Activated T-cell treated with anti-CD3 and anti-CD28 coated beads for 48 hours (primary cell): ENCODE data around the gene AKAP13.
"Not testable (repeated sequence)": the region's sequence is repeated elsewhere in the genome, so short reads cannot be mapped to it uniquely, and the experiment has no call there.

Experiments
- DNase-seq: peaks from one replicate; pipeline ENCODE4 v3.0.0-alpha.2; 2020; ENCODE audit warnings: low read depth

Gene AKAP13

DNA sequence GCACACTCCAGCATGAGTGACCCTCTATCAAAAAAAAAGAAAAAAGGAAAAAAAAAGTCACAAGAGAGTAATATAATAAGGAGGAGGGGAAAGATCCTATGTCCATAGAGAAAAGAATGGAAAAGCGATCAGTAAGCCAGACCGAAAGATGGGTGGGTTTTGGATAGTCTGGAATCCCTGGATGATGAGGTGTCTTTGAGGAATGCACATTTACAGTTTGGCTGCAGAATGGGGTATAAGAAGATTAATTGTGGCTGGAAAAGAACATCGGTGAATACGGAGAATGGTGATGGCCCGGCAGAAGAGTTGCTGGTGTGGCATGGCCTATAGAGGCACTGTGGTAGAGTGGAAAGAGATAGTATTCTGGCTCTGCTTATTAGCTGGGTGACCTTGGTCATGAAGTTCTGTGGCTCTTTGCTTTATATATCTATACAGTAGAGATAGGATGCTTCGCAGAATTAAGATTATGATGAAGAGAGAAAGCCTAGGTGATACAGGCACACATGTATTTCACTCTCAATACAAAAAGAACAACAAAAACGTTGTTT is 187.9 kb downstream of the AKAP13 start:
- DNase-seq = no peak

- DNase-seq = no peak
Observed at GRCh38 chr15:85570336-85570735, 189.9 kb downstream of the AKAP13 start.

DNA sequence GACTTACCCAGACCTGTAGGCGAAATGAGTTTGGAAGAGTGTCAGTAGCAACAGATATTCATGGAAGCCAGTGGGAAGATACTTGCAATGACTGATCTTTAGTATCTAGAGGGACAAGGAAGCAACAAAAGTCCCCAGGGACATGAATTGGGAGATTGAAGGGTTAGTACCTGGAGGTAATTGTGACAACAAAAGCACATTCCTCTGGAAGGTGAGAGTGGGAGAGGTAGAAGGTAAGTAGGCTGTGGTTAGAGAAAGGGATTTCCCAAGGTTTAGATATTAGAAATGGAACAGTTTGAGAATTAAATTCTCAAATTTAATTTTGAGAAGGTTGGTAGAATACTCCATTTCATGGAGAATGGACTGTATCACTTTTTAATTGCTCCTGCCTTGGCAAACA is 191.4 kb downstream of the AKAP13 start:
- no peak for DNase-seq

- DNase-seq = no peak
Observed at GRCh38 chr15:85576392-85576791, 196.0 kb downstream of the AKAP13 start.

DNA sequence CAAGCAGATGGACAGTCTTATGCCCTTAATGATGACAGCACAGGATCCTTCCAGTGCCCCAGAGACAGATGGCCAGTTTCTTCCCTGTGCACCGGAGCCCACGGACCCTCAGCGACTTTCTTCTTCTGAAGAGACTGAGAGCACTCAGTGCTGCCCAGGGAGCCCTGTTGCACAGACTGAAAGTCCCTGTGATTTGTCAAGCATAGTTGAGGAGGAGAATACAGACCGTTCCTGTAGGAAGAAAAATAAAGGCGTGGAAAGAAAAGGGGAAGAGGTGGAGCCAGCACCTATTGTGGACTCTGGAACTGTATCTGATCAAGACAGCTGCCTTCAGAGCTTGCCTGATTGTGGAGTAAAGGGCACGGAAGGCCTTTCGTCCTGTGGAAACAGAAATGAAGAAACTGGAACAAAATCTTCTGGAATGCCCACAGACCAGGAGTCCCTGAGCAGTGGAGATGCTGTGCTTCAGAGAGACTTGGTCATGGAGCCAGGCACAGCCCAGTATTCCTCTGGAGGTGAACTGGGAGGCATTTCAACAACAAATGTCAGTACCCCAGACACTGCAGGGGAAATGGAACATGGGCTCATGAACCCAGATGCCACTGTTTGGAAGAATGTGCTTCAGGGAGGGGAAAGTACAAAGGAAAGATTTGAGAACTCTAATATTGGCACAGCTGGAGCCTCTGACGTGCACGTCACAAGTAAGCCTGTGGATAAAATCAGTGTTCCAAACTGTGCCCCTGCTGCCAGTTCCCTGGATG is 198.7 kb downstream of the AKAP13 start:
- no peak for DNase-seq

DNA sequence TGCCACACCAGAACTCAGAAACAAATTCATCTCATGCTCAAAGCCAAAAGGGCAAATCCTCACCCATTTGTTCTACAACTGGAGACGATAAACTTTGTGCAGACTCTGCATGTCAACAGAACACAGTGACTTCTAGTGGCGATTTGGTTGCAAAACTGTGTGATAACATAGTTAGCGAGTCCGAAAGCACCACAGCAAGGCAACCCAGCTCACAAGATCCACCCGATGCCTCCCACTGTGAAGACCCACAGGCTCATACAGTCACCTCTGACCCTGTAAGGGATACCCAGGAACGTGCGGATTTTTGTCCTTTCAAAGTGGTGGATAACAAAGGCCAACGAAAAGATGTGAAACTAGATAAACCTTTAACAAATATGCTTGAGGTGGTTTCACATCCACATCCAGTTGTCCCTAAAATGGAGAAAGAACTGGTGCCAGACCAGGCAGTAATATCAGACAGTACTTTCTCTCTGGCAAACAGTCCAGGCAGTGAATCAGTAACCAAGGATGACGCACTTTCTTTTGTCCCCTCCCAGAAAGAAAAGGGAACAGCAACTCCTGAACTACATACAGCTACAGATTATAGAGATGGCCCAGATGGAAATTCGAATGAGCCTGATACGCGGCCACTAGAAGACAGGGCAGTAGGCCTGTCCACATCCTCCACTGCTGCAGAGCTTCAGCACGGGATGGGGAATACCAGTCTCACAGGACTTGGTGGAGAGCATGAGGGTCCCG is 199.7 kb downstream of the AKAP13 start:
- no peak for DNase-seq

- peak; percentile 44 for DNase-seq
Observed at GRCh38 chr15:85580879-85581278, 200.5 kb downstream of the AKAP13 start.

- no peak for DNase-seq
Observed at GRCh38 chr15:85581495-85581894, 201.1 kb downstream of the AKAP13 start.

DNA sequence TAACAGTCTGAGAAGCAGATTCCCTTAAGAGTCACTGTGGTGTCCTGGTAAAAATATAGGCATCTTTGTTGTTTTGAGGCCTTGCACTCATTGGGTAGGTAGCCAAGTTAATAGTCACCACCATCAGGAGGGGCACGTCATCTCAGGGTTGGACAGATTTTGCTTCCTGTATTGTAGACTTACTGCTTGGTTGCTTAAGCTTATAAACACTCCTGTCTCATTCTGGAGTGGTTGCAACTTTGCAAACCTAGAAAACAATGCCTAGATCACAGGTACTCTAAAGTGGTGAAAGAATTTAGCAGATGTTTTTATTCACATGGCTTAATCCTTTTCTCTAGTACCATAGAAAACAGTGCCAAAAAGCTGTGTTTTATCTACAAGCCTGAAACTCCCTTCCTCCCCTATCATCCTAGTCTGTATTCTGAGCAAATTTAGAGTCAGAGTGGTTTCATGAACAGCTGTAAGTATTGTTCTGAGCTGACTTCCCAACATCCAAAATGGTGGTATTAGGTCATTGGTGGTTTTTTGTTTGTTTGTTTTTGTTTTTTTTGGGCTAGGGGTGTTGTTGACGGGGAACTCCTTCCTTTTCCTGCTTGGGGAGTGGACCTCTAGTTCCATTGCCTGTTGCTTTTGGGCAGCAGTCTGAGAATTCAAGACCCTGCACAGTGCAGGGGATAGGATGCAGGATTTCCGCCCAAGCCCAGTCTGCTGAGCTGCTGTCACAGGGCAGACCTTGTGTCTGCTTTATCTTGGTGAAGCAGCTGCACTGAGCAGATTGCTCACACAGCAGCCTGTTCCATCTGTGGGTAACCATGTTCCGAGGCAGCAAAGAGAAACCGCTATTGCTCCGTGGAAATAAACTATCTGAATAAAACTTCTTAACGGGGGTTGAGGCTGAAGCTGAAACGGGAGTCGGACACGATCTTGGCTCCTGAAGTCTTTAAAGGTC is 202.0 kb downstream of the AKAP13 start:
- DNase-seq = peak; percentile 44

DNA sequence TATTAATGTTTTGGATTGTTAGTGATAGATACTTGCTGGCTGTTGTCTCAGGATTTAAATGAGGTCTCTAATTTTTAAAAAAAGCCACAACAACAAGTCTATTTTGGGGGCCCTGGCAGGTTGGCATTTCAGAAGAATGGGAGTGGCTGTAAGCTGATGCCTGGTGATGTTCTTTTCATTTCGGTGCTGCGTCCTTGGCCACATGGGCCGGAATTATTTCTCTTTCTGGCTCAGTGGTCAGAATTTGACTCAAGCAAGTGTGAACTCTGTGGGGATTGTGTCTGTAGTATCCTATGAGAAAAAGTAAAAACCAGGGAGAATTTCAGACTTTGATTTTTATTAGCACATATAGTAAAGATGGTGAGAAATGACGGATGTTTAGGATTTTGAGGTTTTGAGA is 203.0 kb downstream of the AKAP13 start:
- no peak for DNase-seq

DNA sequence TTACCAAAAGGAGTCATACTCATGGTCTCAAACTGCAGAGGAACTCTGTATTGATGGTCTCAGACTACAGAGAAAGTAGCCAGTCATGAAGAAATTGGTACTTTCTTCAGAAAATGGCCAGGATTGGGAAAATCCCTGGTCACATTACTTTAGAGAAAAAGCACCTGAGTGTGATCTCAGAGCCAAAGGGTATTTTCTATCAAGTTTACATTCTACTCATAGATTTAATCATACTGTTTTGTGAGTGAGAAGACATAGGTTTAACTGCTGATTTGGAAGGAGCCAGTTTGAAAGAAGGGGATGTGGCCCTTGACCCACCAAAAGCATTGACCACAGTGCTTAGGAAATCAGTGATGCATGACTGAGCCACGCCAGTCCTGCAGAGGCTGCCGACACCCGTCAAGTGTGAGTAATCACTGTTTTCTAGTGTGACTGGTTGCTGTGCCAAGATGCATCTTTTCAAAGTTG is 203.6 kb downstream of the AKAP13 start:
- DNase-seq = peak; percentile 59

DNA sequence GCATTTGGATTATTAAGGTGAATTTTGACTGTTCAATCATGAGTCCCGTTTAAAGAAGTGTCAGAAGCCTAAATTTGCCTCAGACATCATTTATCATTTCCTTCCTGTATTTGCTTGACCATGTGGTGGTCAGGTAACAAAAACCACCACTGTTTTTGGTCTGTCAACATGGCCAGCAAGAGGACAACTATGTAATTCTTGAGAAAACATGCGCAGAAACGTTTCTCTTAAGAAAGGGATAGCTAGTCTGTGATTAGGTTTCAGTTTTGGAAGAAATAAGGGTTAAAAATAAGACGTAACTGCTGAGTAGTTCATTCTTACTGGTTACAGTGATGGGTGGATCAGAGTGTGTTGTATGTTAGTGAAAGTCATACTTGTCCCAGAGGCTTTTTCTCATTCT is 204.5 kb downstream of the AKAP13 start:
- DNase-seq = no peak

GRCh38 chr15:85586196-85586595 is 205.8 kb downstream of the AKAP13 start:
- not testable (repeated sequence) for DNase-seq

DNA sequence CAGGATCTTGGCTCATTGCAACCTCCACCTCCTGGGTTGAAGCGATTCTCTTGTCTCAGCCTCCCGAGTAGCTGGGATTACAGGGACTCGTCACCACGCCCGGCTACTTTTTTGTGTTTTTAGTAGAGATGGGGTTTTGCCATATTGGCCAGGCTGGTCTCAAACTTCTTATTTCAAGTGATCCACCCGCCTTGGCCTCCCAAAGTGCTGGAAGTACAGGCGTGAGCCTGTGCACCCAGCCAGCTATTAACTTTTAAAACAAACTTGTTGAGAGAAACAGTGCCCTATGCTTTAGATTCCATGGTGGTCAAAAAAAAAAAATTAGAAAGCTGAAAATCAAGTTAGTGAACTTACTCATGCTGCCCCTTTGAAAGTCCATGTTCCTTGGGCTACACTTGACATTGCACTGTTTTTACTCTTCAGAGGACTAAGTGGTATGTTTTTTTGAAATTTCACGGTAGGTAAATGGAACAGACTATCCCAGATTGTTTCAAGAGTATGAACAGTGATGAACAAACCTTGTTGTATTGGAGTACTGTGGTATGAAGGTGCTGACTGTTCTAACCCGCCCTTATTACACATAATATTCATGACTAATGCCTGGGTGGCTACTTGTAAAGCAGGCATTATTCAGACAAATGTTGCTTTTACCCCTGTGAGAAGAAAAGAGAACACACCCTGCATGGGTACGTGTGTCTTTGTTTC is 207.5 kb downstream of the AKAP13 start:
- no peak for DNase-seq

DNA sequence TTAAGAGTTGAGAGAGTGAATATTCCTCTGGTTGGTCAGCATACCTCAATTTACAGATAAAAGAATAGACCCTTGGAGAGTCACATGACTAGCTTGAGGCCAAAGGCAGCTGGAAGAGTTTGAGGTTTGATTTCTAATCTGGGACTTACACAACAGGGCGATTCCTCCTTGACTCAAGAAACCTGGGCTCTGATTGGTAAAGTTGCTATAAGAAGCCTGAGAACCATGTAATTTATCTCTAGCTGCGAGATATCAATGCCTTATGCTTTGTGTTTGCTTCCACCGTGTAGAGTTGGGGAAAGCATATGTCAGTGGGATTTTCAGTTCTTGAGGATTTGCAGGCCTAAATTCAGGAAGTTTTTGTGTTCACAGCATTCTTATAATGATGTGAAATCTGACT is 208.3 kb downstream of the AKAP13 start:
- no peak for DNase-seq

- DNase-seq = no peak
Observed at GRCh38 chr15:85589851-85590250, 209.4 kb downstream of the AKAP13 start.

- no peak for DNase-seq
Observed at GRCh38 chr15:85591622-85592021, 211.2 kb downstream of the AKAP13 start.

DNA sequence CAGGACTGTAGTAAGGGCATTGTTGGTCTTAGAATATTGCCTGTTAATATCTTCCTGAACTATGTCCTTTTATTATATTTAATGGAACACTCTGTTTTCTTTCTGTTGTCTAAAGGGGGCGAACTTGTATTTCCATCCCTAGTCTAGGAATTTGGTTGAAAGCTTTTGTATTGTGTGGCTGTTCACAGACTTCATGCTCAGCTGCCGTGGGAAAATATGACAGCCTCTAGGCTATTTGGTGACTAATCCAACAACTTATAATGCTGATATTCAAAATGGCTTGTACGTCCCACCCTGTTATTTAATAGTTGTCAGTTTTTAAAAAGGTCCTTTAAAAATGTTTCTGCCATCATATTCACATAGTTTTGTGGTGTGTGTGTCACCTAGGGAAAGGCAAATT is 211.7 kb downstream of the AKAP13 start:
- no peak for DNase-seq

- DNase-seq = no peak
Observed at GRCh38 chr15:85593809-85594445, 213.5 kb downstream of the AKAP13 start.

GRCh38 chr15:85595804-85596536 is 215.6 kb downstream of the AKAP13 start:
- DNase-seq = no peak
